WTC11 (cell line): ENCODE data around the gene PDE6B. TPM values are rescaled to one million over a fixed set of nuclear protein-coding genes. Genes with fewer than 3 reads are reported as not detected.

Experiments
- ATAC-seq: fragments of 200-7000 bp; cut with Tn5 transposase; 2 replicates; pipeline ENCODE4 v1.10.0; 2021; ENCODE audit warnings: mild to moderate bottlenecking, moderate library complexity
- CTCF ChIA-PET: fragments of 300-600 bp; sonication (Branson Sonifier 250); formaldehyde crosslinking; loops from one replicate; lab custom pipeline; 2021; ENCODE audit warnings: antibody characterized with exemption; lab: Charles Lee
- POLR2A ChIA-PET: fragments of 350-600 bp; sonication (Branson Sonifier 250); formaldehyde crosslinking; loops from one replicate; lab custom pipeline; 2021; ENCODE audit warnings: antibody characterized with exemption; lab: Charles Lee
- DNase-seq: peaks from one replicate; pipeline ENCODE4 v3.0.0; 2021; ENCODE audit warnings: low spot score
- H3K27ac Mint-ChIP-seq: 2 replicates; pipeline ENCODE4 v1.8.0; 2021; ENCODE audit warnings: mixed read lengths
- H3K27me3 Mint-ChIP-seq: 2 replicates; pipeline ENCODE4 v1.8.0; 2021; ENCODE audit warnings: low read depth, mild to moderate bottlenecking, moderate library complexity, mixed read lengths
- H3K36me3 Mint-ChIP-seq: 2 replicates; pipeline ENCODE4 v1.8.0; 2021; ENCODE audit warnings: mixed read lengths
- H3K4me1 Mint-ChIP-seq: 2 replicates; pipeline ENCODE4 v1.8.0; 2022; ENCODE audit warnings: mixed read lengths
- H3K4me3 Mint-ChIP-seq: 2 replicates; pipeline ENCODE4 v1.8.0; 2021; ENCODE audit warnings: mild to moderate bottlenecking, moderate library complexity, mixed read lengths
- H3K9me3 Mint-ChIP-seq: 2 replicates; pipeline ENCODE4 v1.8.0; 2021; ENCODE audit warnings: mixed read lengths
- ARID4B ChIP-seq: sonication (generic); formaldehyde crosslinking; IDR thresholded peaks from 2 replicates; pipeline ENCODE4 v1.8.0; 2023; ENCODE audit warnings: missing genetic modification reagents, mild to moderate bottlenecking, borderline replicate concordance
- E2F5 ChIP-seq: sonication (generic); formaldehyde crosslinking; IDR thresholded peaks from 2 replicates; pipeline ENCODE4 v1.8.1; 2022; ENCODE audit warnings: mild to moderate bottlenecking, moderate library complexity, missing genetic modification reagents
- ELF4 ChIP-seq: sonication (generic); formaldehyde crosslinking; IDR thresholded peaks from 2 replicates; pipeline ENCODE4 v1.8.1; 2022; ENCODE audit warnings: low read depth, mild to moderate bottlenecking, moderate library complexity, missing genetic modification reagents
- EMX1 ChIP-seq: fragments of 250-450 bp; sonication (Bioruptor Pico); IDR thresholded peaks from 2 replicates; pipeline ENCODE4 v1.8.0; 2021; ENCODE audit warnings: mild to moderate bottlenecking
- FOXJ3 ChIP-seq: sonication (generic); formaldehyde crosslinking; IDR thresholded peaks from 2 replicates; pipeline ENCODE4 v1.9.0; 2021; ENCODE audit warnings: missing genetic modification reagents, mild to moderate bottlenecking, borderline replicate concordance
- KAT7 ChIP-seq: sonication (generic); formaldehyde crosslinking; IDR thresholded peaks from 2 replicates; pipeline ENCODE4 v1.8.1; 2023; ENCODE audit warnings: missing genetic modification reagents, mild to moderate bottlenecking, borderline replicate concordance
- MYBL2 ChIP-seq: sonication (generic); formaldehyde crosslinking; IDR thresholded peaks from 2 replicates; pipeline ENCODE4 v1.8.1; 2023; ENCODE audit warnings: mild to moderate bottlenecking, moderate library complexity, missing genetic modification reagents
- NFATC4 ChIP-seq: fragments of 250-450 bp; sonication (Bioruptor Pico); IDR thresholded peaks from 2 replicates; pipeline ENCODE4 v1.9.0; 2021; ENCODE audit warnings: mild to moderate bottlenecking
- NR3C1 ChIP-seq: sonication (generic); formaldehyde crosslinking; conservative IDR thresholded peaks from 2 replicates; pipeline ENCODE4 v1.8.1; 2023; ENCODE audit warnings: low read depth, mild to moderate bottlenecking, missing genetic modification reagents
- PRDM15 ChIP-seq: sonication (generic); formaldehyde crosslinking; IDR thresholded peaks from 2 replicates; pipeline ENCODE4 v1.8.0; 2022; ENCODE audit warnings: missing genetic modification reagents
- SMAD3 ChIP-seq: sonication (generic); formaldehyde crosslinking; IDR thresholded peaks from 2 replicates; pipeline ENCODE4 v1.8.0; 2022; ENCODE audit warnings: missing genetic modification reagents, mild to moderate bottlenecking, borderline replicate concordance
- SOX15 ChIP-seq: fragments of 250-450 bp; sonication (Bioruptor Pico); IDR thresholded peaks from 2 replicates; pipeline ENCODE4 v1.9.0; 2021; ENCODE audit warnings: mild to moderate bottlenecking
- ZBTB21 ChIP-seq: sonication (generic); formaldehyde crosslinking; IDR thresholded peaks from 2 replicates; pipeline ENCODE4 v1.8.1; 2023; ENCODE audit warnings: mild to moderate bottlenecking, missing genetic modification reagents, borderline replicate concordance
- ZNF232 ChIP-seq: sonication (generic); formaldehyde crosslinking; IDR thresholded peaks from 2 replicates; pipeline ENCODE4 v1.8.0; 2022; ENCODE audit warnings: mild to moderate bottlenecking, missing genetic modification reagents
- ZNF317 ChIP-seq: sonication (generic); formaldehyde crosslinking; IDR thresholded peaks from 2 replicates; pipeline ENCODE4 v1.8.1; 2023; ENCODE audit warnings: low read depth, mild to moderate bottlenecking, moderate library complexity, missing genetic modification reagents, borderline replicate concordance
- ZNF396 ChIP-seq: fragments of 250-450 bp; sonication (Bioruptor Pico); IDR thresholded peaks from 2 replicates; pipeline ENCODE4 v1.8.0; 2021; ENCODE audit warnings: mild to moderate bottlenecking, moderate library complexity, borderline replicate concordance
- ZNF425 ChIP-seq: fragments of 250-450 bp; sonication (Bioruptor Pico); conservative IDR thresholded peaks from 2 replicates; pipeline ENCODE4 v1.9.0; 2021; ENCODE audit warnings: mild to moderate bottlenecking
- total RNA-seq: library from RNA; stranded (reverse); gene quantifications from 3 replicates; pipeline ENCODE4 v1.2.3, GENCODE V29; 2021

PDE6B gene
- total RNA-seq, 1 experiment from 2014 or later, result 7.1 TPM

- TF ChIP-seq PRDM15 (CRISPR knock-in tag) (no peak), ZNF425 (CRISPR knock-in tag) (no peak), SMAD3 (CRISPR knock-in tag) (no peak), ZBTB21 (CRISPR knock-in tag) (no peak), ELF4 (CRISPR knock-in tag) (no peak), NFATC4 (no peak), EMX1 (CRISPR knock-in tag) (no peak), MYBL2 (no peak)
These were observed 3.7 kb downstream of the PDE6B start (continued) for GRCh38 chr4:628821-629635.

- DNase-seq, result peak; percentile 8
- CTCF ChIA-PET, result no interaction called here
- POLR2A ChIA-PET, result no interaction called here
- Mint-ChIP-seq H3K27me3 (peaks cover 7% of the 10 kb centered on the region), H3K4me3 (no peak overlapping the region), H3K9me3 (peaks cover 22% of the 10 kb centered on the region), H3K4me1 (peaks cover 5% of the 10 kb centered on the region; the same call in 1 of the 2 replicates), H3K27ac (no peak overlapping the region), H3K36me3 (peaks cover 6% of the 10 kb centered on the region; the same call in 1 of the 2 replicates)
- no peak for TF ChIP-seq ZNF232
- TF ChIP-seq SOX15 (CRISPR knock-in tag), result no peak
- no peak for TF ChIP-seq E2F5 (CRISPR knock-in tag)
- TF ChIP-seq KAT7 (CRISPR knock-in tag), result no peak
- TF ChIP-seq ZNF317, result no peak
- no peak for TF ChIP-seq NR3C1 (CRISPR knock-in tag)
- no peak for TF ChIP-seq FOXJ3
- TF ChIP-seq ZNF425 (CRISPR knock-in tag), result no peak
- no peak for TF ChIP-seq ARID4B (CRISPR knock-in tag)
- no peak for TF ChIP-seq SMAD3 (CRISPR knock-in tag)
- no peak for TF ChIP-seq ZNF396 (CRISPR knock-in tag)
- no peak for ATAC-seq
These were observed 4.2 kb downstream of the PDE6B start for GRCh38 chr4:629636-629914.
